SU-DHL-6 (cell line): ENCODE results near the gene SYT15.
"Not testable (repeated sequence)": the region's sequence is repeated elsewhere in the genome, so short reads cannot be mapped to it uniquely, and the experiment has no call there.

ENCODE experiments used
- CTCF ChIP-seq: fragments of 200-600 bp; sonication (generic); IDR thresholded peaks from one replicate; pipeline ENCODE4 v1.5.1; 2017; ENCODE audit warnings: antibody characterized with exemption, mild to moderate bottlenecking, low read length, moderate library complexity; ENCODE audit not compliant: insufficient read depth, poor library complexity, severe bottlenecking
- EZH2phosphoT487 ChIP-seq: fragments of 200-600 bp; sonication (generic), shearing (Covaris generic); conservative IDR thresholded peaks from 2 replicates; pipeline ENCODE4 v1.6.1; 2018; ENCODE audit warnings: mild to moderate bottlenecking, antibody characterized with exemption, low read length, moderate library complexity, mixed read lengths

GRCh38 chr10:46594453-46595063 is 15.6 kb downstream of the SYT15 start:
- not testable (repeated sequence) for TF ChIP-seq CTCF, EZH2phosphoT487
